Pancreas (tissue), 10 donors: ENCODE data around the gene CMTR2. TPM values are rescaled to one million over a fixed set of nuclear protein-coding genes. Genes with fewer than 3 reads are reported as not detected.

ENCODE experiments used
- ATAC-seq, 4 donors: fragments of 200-7000 bp; cut with Tn5 transposase; one replicate each; pipeline versions ENCODE4 v1.8.0 to v1.9.1; 2020; ENCODE audit warnings: mild to moderate bottlenecking in 4 of 4, moderate library complexity in 4 of 4
- DNase-seq, 6 donors: peaks; one replicate each; pipeline ENCODE4 v3.0.0-alpha.2; 2020
- FAIRE-seq: peaks from 2 replicates; lab custom pipeline; 2012; peaks lifted over from hg19 to GRCh38; lab: Jason Lieb, UNC
- H3K27ac ChIP-seq, 4 donors: fragments of 200-600 bp; sonication (generic); 1 replicate in 3 of 4; 2 replicates in 1 of 4; pipeline versions ENCODE4 v1.5.0 to v1.8.0; 2020
- H3K27me3 ChIP-seq, 4 donors: fragments of 200-600 bp; one replicate each; pipeline ENCODE4 v1.8.0; 2021
- H3K36me3 ChIP-seq, 3 donors: fragments of 200-600 bp; sonication (generic) in 1 of 3; one replicate each; pipeline versions ENCODE4 v1.5.0 to v1.8.0; 2020 to 2021
- H3K4me1 ChIP-seq, 3 donors: fragments of 200-600 bp; one replicate each; pipeline ENCODE4 v1.8.0; 2021
- H3K4me3 ChIP-seq, 4 donors: fragments of 200-600 bp; sonication (generic) in 2 of 4; one replicate each; pipeline versions ENCODE4 v1.5.0 to v1.8.0; 2020 to 2021
- H3K9me3 ChIP-seq, 4 donors: fragments of 200-600 bp; one replicate each; pipeline ENCODE4 v1.8.0; 2021
- WGBS, 2 donors: extraction: QIAGEN DNeasy Blood & Tissue Kit; methylation state at CpG; one replicate each; pipeline ENCODE4 v1.1.7; 2013; 5-methylcytosine and 5-hydroxymethylcytosine counted together
- intact Hi-C, 3 donors: fragments of 100-400 bp; cut with DNase I; formaldehyde crosslinking; loops; one replicate each; pipeline versions ENCODE4 v1.11.1 to v1.14.2; 2022
- polyA plus RNA-seq, 2 donors: library from polyadenylated mRNA; stranded (reverse); fragments of 200-250 nt; gene quantifications; one replicate each; pipeline ENCODE4 v1.2.3, GENCODE V29; 2013
- total RNA-seq, 6 donors: library from RNA; stranded (reverse); fragmentation: NEBNext Ultra II Directional in 4 of 6; extraction: Animal tissue kit (Norgen Biotek cat#: 25700) in 4 of 6; gene quantifications; one replicate each; pipeline versions ENCODE4 v1.2.1 to v1.2.4, GENCODE V29; 2021 to 2023
- TF ChIP-seq, protein P1 (sequence below), 4 donors: fragments of 200-600 bp; sonication (generic) in 3 of 4; IDR thresholded peaks; one replicate each; pipeline versions ENCODE4 v1.5.0 to v1.8.0; 2021; ENCODE audit warnings: antibody characterized with exemption in 4 of 4
- donor health status: healthy with polysubstance abuse.
- donor health status: DM: no; HTN: no; CAD: no; lungs with moderate emphysema.
- donor health status: DM: no; HTN: no; CAD: no.
- donor health status: control.
- donor health status: control.
- donor health status: Bipolar disorder and iron deficiency.
- donor health status: DM: yes; HTN: yes; CAD: no.
- donor health status: DM: no; HTN: no; CAD: no.
- donor health status: DM: no; HTN: no; CAD: no.
- donor health status: DM: yes; HTN: yes; CAD: no.

Gene CMTR2, protein sequence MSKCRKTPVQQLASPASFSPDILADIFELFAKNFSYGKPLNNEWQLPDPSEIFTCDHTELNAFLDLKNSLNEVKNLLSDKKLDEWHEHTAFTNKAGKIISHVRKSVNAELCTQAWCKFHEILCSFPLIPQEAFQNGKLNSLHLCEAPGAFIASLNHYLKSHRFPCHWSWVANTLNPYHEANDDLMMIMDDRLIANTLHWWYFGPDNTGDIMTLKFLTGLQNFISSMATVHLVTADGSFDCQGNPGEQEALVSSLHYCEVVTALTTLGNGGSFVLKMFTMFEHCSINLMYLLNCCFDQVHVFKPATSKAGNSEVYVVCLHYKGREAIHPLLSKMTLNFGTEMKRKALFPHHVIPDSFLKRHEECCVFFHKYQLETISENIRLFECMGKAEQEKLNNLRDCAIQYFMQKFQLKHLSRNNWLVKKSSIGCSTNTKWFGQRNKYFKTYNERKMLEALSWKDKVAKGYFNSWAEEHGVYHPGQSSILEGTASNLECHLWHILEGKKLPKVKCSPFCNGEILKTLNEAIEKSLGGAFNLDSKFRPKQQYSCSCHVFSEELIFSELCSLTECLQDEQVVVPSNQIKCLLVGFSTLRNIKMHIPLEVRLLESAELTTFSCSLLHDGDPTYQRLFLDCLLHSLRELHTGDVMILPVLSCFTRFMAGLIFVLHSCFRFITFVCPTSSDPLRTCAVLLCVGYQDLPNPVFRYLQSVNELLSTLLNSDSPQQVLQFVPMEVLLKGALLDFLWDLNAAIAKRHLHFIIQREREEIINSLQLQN
- total RNA-seq (10 to 100 TPM in 1 of 6 donors, 1 to 10 TPM in 5; 5.1 to 12.0 (median 7.0) TPM), polyA plus RNA-seq (1 to 10 TPM; 5.5 to 8.9 TPM)

DNA sequence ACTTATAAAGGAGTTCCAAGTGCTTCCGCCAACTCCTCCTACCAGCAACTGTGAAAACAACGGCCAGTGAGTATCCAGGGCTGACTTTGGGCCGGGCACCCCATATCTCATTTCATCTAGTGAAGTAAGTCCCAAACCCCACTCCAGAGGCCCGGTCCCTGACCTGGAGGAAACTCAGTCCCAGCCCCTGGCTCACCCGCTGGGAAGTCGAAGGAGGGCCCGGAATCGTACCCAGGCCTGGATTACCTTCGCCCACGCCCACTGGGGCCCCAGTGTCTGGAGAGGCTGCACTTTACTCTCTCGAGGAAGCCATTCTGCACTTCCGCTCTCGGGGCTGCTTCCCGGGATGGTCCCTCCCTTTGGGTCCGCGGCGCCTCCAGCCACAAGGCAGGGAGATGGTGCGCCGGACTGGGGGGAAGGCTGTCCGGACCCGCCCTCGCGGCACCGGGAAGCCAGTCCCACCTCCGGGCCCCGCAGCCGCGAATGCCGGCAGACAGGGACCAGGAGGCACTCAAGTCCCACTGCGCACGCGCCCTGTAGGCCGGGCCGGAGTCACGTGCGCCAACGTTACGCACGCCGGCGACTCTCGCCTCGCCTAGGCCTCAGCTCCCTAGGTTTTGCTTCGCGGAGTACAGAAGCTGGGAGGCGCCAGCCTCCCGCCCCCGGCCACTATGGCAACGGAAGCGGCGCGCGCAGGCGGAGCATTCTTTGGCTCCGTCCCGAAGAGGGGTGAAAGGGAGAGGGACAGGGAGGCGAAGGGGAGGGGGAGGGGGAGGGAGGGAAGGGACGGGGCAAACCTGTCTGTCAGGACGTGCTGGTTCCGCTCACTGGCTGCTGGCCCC lies at the start of gene CMTR2:
TSS of gene CMTR2 (minus strand) at position 513 of the 842 bp plus-strand sequence. CDS start 3,482 bp downstream, outside the sequence.
- TF ChIP-seq, protein P1, sequence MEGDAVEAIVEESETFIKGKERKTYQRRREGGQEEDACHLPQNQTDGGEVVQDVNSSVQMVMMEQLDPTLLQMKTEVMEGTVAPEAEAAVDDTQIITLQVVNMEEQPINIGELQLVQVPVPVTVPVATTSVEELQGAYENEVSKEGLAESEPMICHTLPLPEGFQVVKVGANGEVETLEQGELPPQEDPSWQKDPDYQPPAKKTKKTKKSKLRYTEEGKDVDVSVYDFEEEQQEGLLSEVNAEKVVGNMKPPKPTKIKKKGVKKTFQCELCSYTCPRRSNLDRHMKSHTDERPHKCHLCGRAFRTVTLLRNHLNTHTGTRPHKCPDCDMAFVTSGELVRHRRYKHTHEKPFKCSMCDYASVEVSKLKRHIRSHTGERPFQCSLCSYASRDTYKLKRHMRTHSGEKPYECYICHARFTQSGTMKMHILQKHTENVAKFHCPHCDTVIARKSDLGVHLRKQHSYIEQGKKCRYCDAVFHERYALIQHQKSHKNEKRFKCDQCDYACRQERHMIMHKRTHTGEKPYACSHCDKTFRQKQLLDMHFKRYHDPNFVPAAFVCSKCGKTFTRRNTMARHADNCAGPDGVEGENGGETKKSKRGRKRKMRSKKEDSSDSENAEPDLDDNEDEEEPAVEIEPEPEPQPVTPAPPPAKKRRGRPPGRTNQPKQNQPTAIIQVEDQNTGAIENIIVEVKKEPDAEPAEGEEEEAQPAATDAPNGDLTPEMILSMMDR (IDR thresholded peaks at IDR 0.05), result no peak
- FAIRE-seq, result no peak

DNA sequence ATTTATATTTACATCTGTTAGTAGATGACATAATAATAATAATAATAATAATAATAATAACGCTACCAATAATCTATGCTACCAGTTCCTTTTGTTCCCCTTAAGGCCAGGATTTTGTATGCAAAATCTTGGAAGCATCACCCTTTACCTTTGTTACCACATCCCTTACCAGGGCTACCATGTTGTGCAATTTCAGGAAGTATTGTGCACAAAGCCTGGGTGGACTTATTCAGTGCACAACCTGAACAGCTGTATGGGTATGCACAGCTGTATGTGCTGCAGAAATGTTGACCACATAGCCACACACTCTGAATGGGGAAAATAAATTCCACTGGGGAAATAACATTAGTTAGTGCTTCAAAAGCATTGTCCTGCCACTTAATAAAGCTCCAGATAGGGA lies 49.4 kb upstream of the CMTR2 start:
- no peaks in the 10 kb centered on the region for H3K9me3 ChIP-seq
- no peak overlapping the region for H3K27ac ChIP-seq
- H3K4me3 ChIP-seq, result no peak overlapping the region
- DNase-seq (no peak), FAIRE-seq (no peak), ATAC-seq (no peak)
- intact Hi-C loops, result no loop called here
- H3K27me3 ChIP-seq, result no peaks in the 10 kb centered on the region
- 77 to 78% methylated on average over 1 of the region's 1 CpG for WGBS, 2 donors
- TF ChIP-seq, protein P1 (IDR thresholded peaks at IDR 0.05), result no peak
- no peaks in the 10 kb centered on the region for H3K36me3 ChIP-seq
- H3K4me1 ChIP-seq, result no peaks in the 10 kb centered on the region

More for the DNA sequence above, at the start of gene CMTR2:
- DNase-seq (peak; percentile 91 to 99 (median 96)), ATAC-seq (peak; percentile 95 to 99 (median 98))
- Histone ChIP-seq H3K9me3 (no peaks in the 10 kb centered on the region), H3K27me3 (peaks cover 0 to 4% (median 0%) of the 10 kb centered on the region in 4 donors), H3K27ac (peak within 1 kb of the TSS; percentile 60 to 89 (median 70)), H3K4me1 (peaks cover 0 to 9% (median 8%) of the 10 kb centered on the region in 3 donors), H3K4me3 (peak within 1 kb of the TSS; percentile 51 to 85 (median 68)), H3K36me3 (no peaks in the 10 kb centered on the region)
- WGBS, 2 donors, result 0% methylated on average over 58 to 60 of the region's 60 CpGs
- intact Hi-C loops, result no loop called here

DNA sequence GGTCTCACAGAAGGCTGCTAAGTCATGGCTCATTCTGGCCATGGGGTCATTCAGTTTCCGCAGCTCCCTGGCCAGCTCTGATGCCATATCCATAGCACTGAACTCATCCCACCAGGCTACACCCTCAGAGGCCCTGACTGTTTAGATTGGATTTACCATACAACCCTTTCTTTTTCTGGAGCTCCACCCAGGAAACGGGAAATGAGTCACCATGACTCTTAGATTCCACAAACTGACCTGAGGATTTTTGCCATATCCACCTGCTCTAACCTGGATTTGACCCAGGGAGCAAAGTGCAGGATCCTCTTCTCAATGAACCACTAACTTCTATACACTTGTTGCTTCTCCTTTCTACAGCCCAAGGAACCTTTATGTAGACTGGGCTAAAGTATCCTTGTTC lies 49.0 kb upstream of the CMTR2 start:
- DNase-seq, result no peak
- TF ChIP-seq, protein P1 (IDR thresholded peaks at IDR 0.05), result no peak
- FAIRE-seq, result no peak
- no peak overlapping the region for H3K4me3 ChIP-seq
- ATAC-seq, result no peak
- H3K9me3 ChIP-seq, result no peaks in the 10 kb centered on the region
- H3K27me3 ChIP-seq, result no peaks in the 10 kb centered on the region
- intact Hi-C loops, result no loop called here
- H3K36me3 ChIP-seq, result no peaks in the 10 kb centered on the region
- H3K4me1 ChIP-seq, result no peaks in the 10 kb centered on the region
- WGBS, 2 donors, result 59 to 65% methylated on average over 2 of the region's 2 CpGs
- H3K27ac ChIP-seq, result no peak overlapping the region

DNA sequence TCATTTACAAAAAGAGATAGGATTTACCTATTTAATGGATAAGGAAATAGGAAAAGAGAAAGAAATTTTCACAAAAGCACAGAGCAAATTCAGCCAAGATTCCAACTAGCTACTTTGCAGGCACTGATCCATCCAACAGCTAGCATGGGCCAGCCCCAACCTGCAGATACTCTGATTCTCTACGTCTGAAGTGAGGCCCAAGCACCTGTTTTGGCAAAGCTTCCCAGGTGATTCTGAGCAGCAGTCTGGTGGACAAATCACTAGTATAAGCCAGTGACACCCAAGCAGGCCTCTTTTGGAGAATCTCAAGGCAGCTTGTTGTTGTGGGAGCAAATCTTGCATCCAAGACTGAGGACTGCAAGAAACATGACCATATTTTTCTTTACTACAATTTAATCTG lies 48.4 kb upstream of the CMTR2 start:
- DNase-seq, result no peak
- no peaks in the 10 kb centered on the region for H3K4me1 ChIP-seq
- WGBS, 2 donors, result 38 to 52% methylated on average over 1 of the region's 1 CpG
- no peak for FAIRE-seq
- no peak overlapping the region for H3K27ac ChIP-seq
- no peak overlapping the region for H3K4me3 ChIP-seq
- ATAC-seq, result no peak
- H3K9me3 ChIP-seq, result no peaks in the 10 kb centered on the region
- intact Hi-C loops, result no loop called here
- TF ChIP-seq, protein P1 (IDR thresholded peaks at IDR 0.05), result no peak
- H3K36me3 ChIP-seq, result no peaks in the 10 kb centered on the region
- H3K27me3 ChIP-seq, result no peaks in the 10 kb centered on the region
